Mesenchymal stem cell (in vitro differentiated cells and primary cell): ENCODE results near the gene WIF1. TPM values are rescaled to one million over a fixed set of nuclear protein-coding genes. Genes with fewer than 3 reads are reported as not detected.

Source experiments
- DNase-seq: peaks from one replicate; pipeline ENCODE4 v3.0.0-alpha.2; 2013
- H2AFZ ChIP-seq: one replicate; pipeline ENCODE4 v1.6.1; 2013; ENCODE audit warnings: low read depth, mild to moderate bottlenecking, control low read depth, inconsistent platforms, low read length, moderate library complexity
- H2AK5ac ChIP-seq: 2 replicates; pipeline ENCODE4 v1.6.1; 2013; ENCODE audit warnings: low read length, moderate library complexity, mild to moderate bottlenecking, inconsistent platforms; ENCODE audit not compliant: severe bottlenecking
- H2BK120ac ChIP-seq: one replicate; pipeline ENCODE4 v1.6.1; 2013; ENCODE audit warnings: low read depth, mild to moderate bottlenecking, inconsistent platforms, low read length, moderate library complexity
- H2BK12ac ChIP-seq, 2 experiments: one replicate each; pipeline ENCODE4 v1.6.1; 2013; ENCODE audit warnings: inconsistent platforms in 2 of 2, low read length in 2 of 2, mild to moderate bottlenecking in 2 of 2, moderate library complexity in 2 of 2, control low read depth in 1 of 2
- H2BK15ac ChIP-seq: one replicate; pipeline ENCODE4 v1.6.1; 2013; ENCODE audit warnings: mild to moderate bottlenecking, low read depth, inconsistent platforms; ENCODE audit not compliant: poor library complexity, severe bottlenecking
- H2BK5ac ChIP-seq: 2 replicates; pipeline ENCODE4 v1.6.1; 2013; ENCODE audit warnings: low read depth, mild to moderate bottlenecking, low read length, control low read depth, inconsistent platforms; ENCODE audit not compliant: poor library complexity, severe bottlenecking
- H3K14ac ChIP-seq, 2 experiments: one replicate each; pipeline ENCODE4 v1.6.1; 2013; ENCODE audit warnings: inconsistent platforms in 2 of 2, low read length in 2 of 2, control low read depth in 1 of 2, mild to moderate bottlenecking in 1 of 2, moderate library complexity in 1 of 2
- H3K18ac ChIP-seq, 2 experiments: one replicate each; pipeline ENCODE4 v1.6.1; 2013; ENCODE audit warnings: inconsistent platforms in 2 of 2, low read length in 2 of 2, control low read depth in 1 of 2, low read depth in 1 of 2, mild to moderate bottlenecking in 1 of 2
- H3K23ac ChIP-seq, 2 experiments: one replicate each; pipeline ENCODE4 v1.6.1; 2013; ENCODE audit warnings: inconsistent platforms in 2 of 2, low read length in 2 of 2, mild to moderate bottlenecking in 2 of 2, moderate library complexity in 2 of 2, control low read depth in 1 of 2
- H3K27ac ChIP-seq: 2 replicates; pipeline ENCODE4 v1.5.1; 2013; ENCODE audit warnings: mild to moderate bottlenecking, moderate library complexity, low read length, control low read depth, inconsistent platforms; ENCODE audit not compliant: poor library complexity, severe bottlenecking
- H3K27me3 ChIP-seq, 2 experiments: 2 replicates each; pipeline versions ENCODE4 v1.6.1 to v1.7.0; 2013; ENCODE audit warnings: low read length in 2 of 2, mild to moderate bottlenecking in 2 of 2, moderate library complexity in 2 of 2, control low read depth in 1 of 2, inconsistent platforms in 1 of 2; ENCODE audit not compliant: control insufficient read depth in 1 of 2, insufficient read depth in 1 of 2
- H3K36me3 ChIP-seq, 2 experiments: 2 replicates each; pipeline versions ENCODE4 v1.6.1 to v1.7.0; 2013; ENCODE audit warnings: low read length in 2 of 2, control low read depth in 1 of 2, inconsistent platforms in 1 of 2, low read depth in 1 of 2, mild to moderate bottlenecking in 1 of 2; ENCODE audit not compliant: insufficient read depth in 2 of 2, control insufficient read depth in 1 of 2
- H3K4ac ChIP-seq, 2 experiments: one replicate each; pipeline ENCODE4 v1.6.1; 2013; ENCODE audit warnings: inconsistent platforms in 2 of 2, low read length in 2 of 2, mild to moderate bottlenecking in 2 of 2, moderate library complexity in 2 of 2, control low read depth in 1 of 2, low read depth in 1 of 2
- H3K4me1 ChIP-seq: 2 replicates; pipeline ENCODE4 v1.6.1; 2013; ENCODE audit warnings: low read depth, low read length, control low read depth; ENCODE audit not compliant: control insufficient read depth, insufficient read depth
- H3K4me2 ChIP-seq: 2 replicates; pipeline ENCODE4 v1.6.1; 2013; ENCODE audit warnings: low read length, mild to moderate bottlenecking, inconsistent platforms; ENCODE audit not compliant: poor library complexity, severe bottlenecking
- H3K4me3 ChIP-seq, 2 experiments: 2 replicates each; pipeline versions ENCODE4 v1.5.1 to v1.7.0; 2013; ENCODE audit warnings: low read length in 2 of 2, mild to moderate bottlenecking in 2 of 2, control low read depth in 1 of 2, low read depth in 1 of 2; ENCODE audit not compliant: insufficient read depth in 1 of 2
- H3K79me1 ChIP-seq: replicated peaks from 2 replicates; pipeline ENCODE4 v1.6.1; 2013; ENCODE audit warnings: mild to moderate bottlenecking, control low read depth, low read length, inconsistent platforms; ENCODE audit not compliant: poor library complexity, severe bottlenecking
- H3K9ac ChIP-seq: 2 replicates; pipeline ENCODE4 v1.7.0; 2013; ENCODE audit warnings: mild to moderate bottlenecking, low read length, moderate library complexity
- H3K9me3 ChIP-seq: 2 replicates; pipeline ENCODE4 v1.7.0; 2013; ENCODE audit warnings: mild to moderate bottlenecking, low read length; ENCODE audit not compliant: control insufficient read depth
- H4K8ac ChIP-seq: one replicate; pipeline ENCODE4 v1.6.1; 2013; ENCODE audit warnings: inconsistent platforms, mild to moderate bottlenecking, low read length, moderate library complexity
- H4K91ac ChIP-seq: one replicate; pipeline ENCODE4 v1.6.1; 2013; ENCODE audit warnings: mild to moderate bottlenecking, low read length, inconsistent platforms
- WGBS: methylation state at CpG from one replicate; pipeline ENCODE4 v1.1.7; 2013; ENCODE audit warnings: mixed read lengths; 5-methylcytosine and 5-hydroxymethylcytosine counted together
- small RNA-seq: library from polyadenylated mRNA; stranded (forward); fragments of <200 nt; extraction: miRNeasy Mini kit (QIAGEN cat#:217004); gene quantifications from one replicate; pipeline ENCODE3, GENCODE V24; 2013; ENCODE audit warnings: low read depth

WIF1 gene

DNA sequence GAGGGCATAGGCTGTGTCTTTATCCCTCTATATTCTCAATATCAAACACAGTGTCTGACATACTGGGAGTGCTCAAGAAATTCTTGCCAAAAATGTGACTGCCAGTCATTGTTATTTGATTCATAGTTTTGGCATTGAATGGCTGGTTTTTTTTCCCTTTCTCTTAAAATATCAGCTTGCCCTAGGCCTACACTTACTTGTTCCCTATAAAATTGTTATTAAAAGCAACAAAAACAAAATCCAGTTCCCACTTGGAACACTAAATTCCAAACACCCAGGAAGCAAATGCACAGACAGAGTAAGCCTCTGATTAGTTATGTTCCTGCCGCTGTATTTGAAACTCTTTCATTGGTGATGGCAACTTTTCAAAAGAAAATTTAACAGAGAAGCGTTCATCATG, 110.7 kb downstream of the WIF1 start:
- Histone ChIP-seq H4K91ac (no peak overlapping the region), H4K8ac (no peak overlapping the region), H3K14ac (no peak overlapping the region), H3K36me3 (no peaks in the 10 kb centered on the region), H2BK15ac (no peak overlapping the region), H3K79me1 (no peaks in the 10 kb centered on the region), H2BK120ac (no peak overlapping the region), H2AK5ac (no peak overlapping the region), H3K4ac (no peak overlapping the region), H3K4me2 (no peak overlapping the region), H2BK5ac (no peak overlapping the region), H3K27me3 (peaks cover 26 to 29% of the 10 kb centered on the region in 2 experiments), H3K9me3 (peaks cover 5% of the 10 kb centered on the region), H3K4me3 (no peak overlapping the region), H2BK12ac (no peak overlapping the region), H3K18ac (no peak overlapping the region), H3K23ac (no peak overlapping the region), H3K9ac (no peak overlapping the region), H3K4me1 (no peaks in the 10 kb centered on the region), H2AFZ (no peak overlapping the region), H3K27ac (no peak overlapping the region)
- no peak for DNase-seq
- 89% methylated on average over 2 of the region's 2 CpGs for WGBS

DNA sequence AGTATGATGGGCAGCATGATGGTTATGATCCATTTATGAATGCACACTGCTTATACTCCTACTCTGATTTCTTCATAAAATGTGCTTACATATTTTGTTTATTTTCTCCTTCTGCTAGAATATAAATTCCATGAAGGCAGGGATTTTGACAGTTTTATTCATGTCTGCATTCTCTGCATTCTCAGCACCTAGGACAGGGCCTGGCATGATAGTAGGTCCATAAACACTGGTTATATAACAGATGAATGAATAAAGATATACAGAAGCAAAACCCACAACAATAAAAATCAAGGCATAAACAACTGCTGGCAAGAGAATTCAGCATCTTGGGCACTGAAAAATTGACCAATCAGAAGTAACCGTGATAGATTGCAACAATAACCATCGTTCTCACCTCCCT, 115.4 kb downstream of the WIF1 start:
- Histone ChIP-seq H3K4me1 (no peaks in the 10 kb centered on the region), H2BK15ac (no peak overlapping the region), H3K9ac (no peak overlapping the region), H2BK120ac (no peak overlapping the region), H3K27me3 (peaks cover 7 to 29% of the 10 kb centered on the region in 2 experiments), H3K36me3 (no peaks in the 10 kb centered on the region), H3K23ac (no peak overlapping the region), H3K18ac (no peak overlapping the region), H4K91ac (no peak overlapping the region), H2AFZ (no peak overlapping the region), H2AK5ac (no peak overlapping the region), H3K9me3 (peaks cover 5% of the 10 kb centered on the region), H3K4me3 (no peak overlapping the region), H4K8ac (no peak overlapping the region), H3K27ac (no peak overlapping the region), H3K14ac (no peak overlapping the region), H2BK12ac (no peak overlapping the region), H3K4me2 (no peak overlapping the region), H2BK5ac (no peak overlapping the region), H3K4ac (no peak overlapping the region), H3K79me1 (no peaks in the 10 kb centered on the region)
- WGBS: 80% methylated on average over 1 of the region's 2 CpGs
- DNase-seq: no peak

DNA sequence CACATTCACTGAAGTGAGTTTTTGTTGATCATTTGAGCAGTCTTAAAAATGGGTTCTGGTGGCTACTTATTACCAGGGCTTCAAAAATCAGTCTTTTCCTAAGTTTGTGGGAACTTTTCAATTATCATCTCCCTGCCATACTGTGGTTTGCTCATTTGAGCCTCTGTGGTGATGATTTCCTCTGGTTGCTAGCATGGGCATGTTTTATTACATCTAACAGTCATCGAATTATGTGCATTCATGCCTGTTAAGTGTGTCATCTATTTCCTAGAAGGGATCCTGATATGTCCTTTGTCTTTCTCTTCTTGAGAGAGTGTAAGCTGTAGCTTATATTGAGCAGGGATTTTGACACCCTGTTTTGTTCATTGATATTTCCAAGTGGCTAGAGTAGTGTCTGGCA, 116.8 kb downstream of the WIF1 start:
- no peak for DNase-seq
- no peaks in the 10 kb centered on the region for H3K79me1 ChIP-seq
- no peak overlapping the region for H4K91ac ChIP-seq
- WGBS: 100% methylated on average over 1 of the region's 1 CpG
- H2BK12ac ChIP-seq: no peak overlapping the region
- peaks cover 7 to 34% of the 10 kb centered on the region in 2 experiments for H3K27me3 ChIP-seq
- H3K9me3 ChIP-seq: no peaks in the 10 kb centered on the region
- no peak overlapping the region for H2BK5ac ChIP-seq
- H3K14ac ChIP-seq: no peak overlapping the region
- no peak overlapping the region for H4K8ac ChIP-seq
- no peaks in the 10 kb centered on the region for H3K4me1 ChIP-seq
- no peaks in the 10 kb centered on the region for H3K36me3 ChIP-seq
- no peak overlapping the region for H2BK15ac ChIP-seq
- no peak overlapping the region for H3K18ac ChIP-seq
- no peak overlapping the region for H2AFZ ChIP-seq
- H2BK120ac ChIP-seq: no peak overlapping the region
- no peak overlapping the region for H3K4me3 ChIP-seq
- H3K27ac ChIP-seq: no peak overlapping the region
- H2AK5ac ChIP-seq: no peak overlapping the region
- H3K4ac ChIP-seq: no peak overlapping the region
- H3K23ac ChIP-seq: no peak overlapping the region
- no peak overlapping the region for H3K4me2 ChIP-seq
- no peak overlapping the region for H3K9ac ChIP-seq

Small RNA genes lying within 50 kb of the gene (small RNA-seq; reads per million reads assigned to genes)
- not detected for gene RNU6-166P
